ENCODE results near the gene SKIDA1.

Gene SKIDA1

GRCh38 chr10:21501731-21502347 lies 23.6 kb downstream of the SKIDA1 start:
- H3K4me3 ChIP-seq (ENCODE audit: control insufficient read depth, low read depth, low read length): no peak overlapping the region
- no peak for DNase-seq (ENCODE audit: low read depth)
- TF ChIP-seq, protein P1, sequence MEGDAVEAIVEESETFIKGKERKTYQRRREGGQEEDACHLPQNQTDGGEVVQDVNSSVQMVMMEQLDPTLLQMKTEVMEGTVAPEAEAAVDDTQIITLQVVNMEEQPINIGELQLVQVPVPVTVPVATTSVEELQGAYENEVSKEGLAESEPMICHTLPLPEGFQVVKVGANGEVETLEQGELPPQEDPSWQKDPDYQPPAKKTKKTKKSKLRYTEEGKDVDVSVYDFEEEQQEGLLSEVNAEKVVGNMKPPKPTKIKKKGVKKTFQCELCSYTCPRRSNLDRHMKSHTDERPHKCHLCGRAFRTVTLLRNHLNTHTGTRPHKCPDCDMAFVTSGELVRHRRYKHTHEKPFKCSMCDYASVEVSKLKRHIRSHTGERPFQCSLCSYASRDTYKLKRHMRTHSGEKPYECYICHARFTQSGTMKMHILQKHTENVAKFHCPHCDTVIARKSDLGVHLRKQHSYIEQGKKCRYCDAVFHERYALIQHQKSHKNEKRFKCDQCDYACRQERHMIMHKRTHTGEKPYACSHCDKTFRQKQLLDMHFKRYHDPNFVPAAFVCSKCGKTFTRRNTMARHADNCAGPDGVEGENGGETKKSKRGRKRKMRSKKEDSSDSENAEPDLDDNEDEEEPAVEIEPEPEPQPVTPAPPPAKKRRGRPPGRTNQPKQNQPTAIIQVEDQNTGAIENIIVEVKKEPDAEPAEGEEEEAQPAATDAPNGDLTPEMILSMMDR (IDR thresholded peaks at IDR 0.05; ENCODE audit: control insufficient read depth, insufficient read depth, low read depth, low read length, missing control alignments): no peak

- TF ChIP-seq, protein P1 (IDR thresholded peaks at IDR 0.05; ENCODE audit: control insufficient read depth, insufficient read depth, low read depth, low read length, missing control alignments): no peak
- H3K4me3 ChIP-seq (ENCODE audit: control insufficient read depth, low read depth, low read length): no peak overlapping the region
- DNase-seq (ENCODE audit: low read depth): no peak
Measured at GRCh38 chr10:21501091-21501490, 24.4 kb downstream of the SKIDA1 start.

- H3K4me3 ChIP-seq (ENCODE audit: control insufficient read depth, low read depth, low read length): no peak overlapping the region
- no peak for DNase-seq (ENCODE audit: low read depth)
- TF ChIP-seq, protein P1 (IDR thresholded peaks at IDR 0.05; ENCODE audit: control insufficient read depth, insufficient read depth, low read depth, low read length, missing control alignments): no peak
Measured at GRCh38 chr10:21500578-21500910, 24.9 kb downstream of the SKIDA1 start.

DNA sequence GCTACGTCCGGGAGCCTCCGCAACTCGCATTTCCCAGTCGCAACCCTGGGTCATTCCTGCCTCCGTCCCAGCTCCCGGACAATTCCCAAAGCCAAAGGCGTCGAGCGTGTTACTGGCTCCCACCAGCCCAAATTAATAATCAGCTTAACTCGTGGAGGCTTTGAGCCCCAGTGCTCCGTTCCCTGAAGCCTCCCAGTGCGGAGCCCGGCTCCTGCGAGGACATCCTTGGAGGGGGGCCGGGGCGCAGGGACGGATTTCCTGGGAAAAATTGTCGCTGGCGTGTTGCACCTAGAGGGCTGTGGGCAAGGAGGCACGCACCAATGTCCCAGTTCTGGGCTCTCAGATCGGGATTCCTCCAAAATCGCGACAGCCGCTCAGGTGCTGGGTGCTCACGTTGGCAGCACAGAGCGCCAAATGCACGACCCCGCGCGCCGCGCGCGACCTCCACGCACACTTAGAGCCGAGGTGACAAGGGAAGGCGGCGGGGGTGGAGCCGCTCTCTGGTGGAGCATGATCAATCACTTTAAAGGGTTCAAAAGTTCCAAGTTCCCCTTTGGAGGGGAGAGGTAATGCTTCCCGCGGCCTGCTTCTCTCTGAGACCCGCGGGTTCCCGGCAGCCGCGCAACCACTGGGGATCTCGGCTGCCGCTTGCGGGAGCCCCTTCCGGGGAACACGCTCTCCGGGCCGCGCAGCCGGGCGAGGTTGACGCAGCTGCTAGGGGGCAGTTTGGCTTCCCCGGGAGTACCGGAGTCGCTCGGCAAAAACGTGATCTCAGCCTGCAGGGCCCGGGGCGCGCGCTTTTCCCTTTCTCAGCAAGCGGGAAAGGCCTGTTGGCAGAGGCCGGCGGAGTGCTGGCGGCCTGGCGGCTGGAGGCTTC lies 25.5 kb downstream of the SKIDA1 start:
- DNase-seq (ENCODE audit: low read depth): no peak
- TF ChIP-seq, protein P1 (IDR thresholded peaks at IDR 0.05; ENCODE audit: control insufficient read depth, insufficient read depth, low read depth, low read length, missing control alignments): no peak
- no peak overlapping the region for H3K4me3 ChIP-seq (ENCODE audit: control insufficient read depth, low read depth, low read length)

GRCh38 chr10:21498986-21499385 lies 26.5 kb downstream of the SKIDA1 start:
- TF ChIP-seq, protein P1 (IDR thresholded peaks at IDR 0.05; ENCODE audit: control insufficient read depth, insufficient read depth, low read depth, low read length, missing control alignments): no peak

DNA sequence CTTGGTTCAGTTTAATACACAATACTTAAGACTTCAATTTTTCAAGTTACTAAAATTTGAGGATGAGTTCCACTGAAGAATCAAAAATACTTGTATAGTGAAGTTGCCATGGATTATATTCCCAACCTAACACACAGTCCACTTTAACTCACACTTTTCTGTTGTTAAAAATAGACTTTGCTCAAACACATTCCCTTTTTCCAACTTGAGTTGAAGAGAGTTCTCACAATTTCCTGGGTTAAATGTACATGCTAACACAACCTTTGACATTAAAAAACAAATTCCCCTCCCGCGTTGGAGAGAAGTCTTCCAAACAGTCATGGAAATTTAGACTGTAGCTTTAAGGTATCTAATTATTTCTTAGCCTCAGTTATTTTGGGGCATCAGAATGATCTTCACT lies 27.1 kb downstream of the SKIDA1 start:
- TF ChIP-seq, protein P1 (IDR thresholded peaks at IDR 0.05; ENCODE audit: control insufficient read depth, insufficient read depth, low read depth, low read length, missing control alignments): no peak
- no peak overlapping the region for H3K4me3 ChIP-seq (ENCODE audit: control insufficient read depth, low read depth, low read length)
- DNase-seq (ENCODE audit: low read depth): no peak

More at GRCh38 chr10:21498986-21499385, 26.5 kb downstream of the SKIDA1 start:
- H3K4me3 ChIP-seq (ENCODE audit: control insufficient read depth, low read depth, low read length): no peak overlapping the region
- DNase-seq (ENCODE audit: low read depth): no peak
